HEK293T (cell line): ENCODE results near the gene NKAIN2.

Source experiments
- ARNT ChIP-seq: fragments of 450-650 bp; IDR thresholded peaks from 2 replicates; pipeline ENCODE4 v1.6.1; 2017; ENCODE audit warnings: mild to moderate bottlenecking
- BHLHE40 ChIP-seq: fragments of 450-650 bp; IDR thresholded peaks from 2 replicates; pipeline ENCODE4 v1.6.1; 2016; ENCODE audit warnings: mild to moderate bottlenecking, moderate library complexity, borderline replicate concordance
- CTBP1 ChIP-seq: fragments of 450-650 bp; IDR thresholded peaks from 2 replicates; pipeline ENCODE4 v1.6.1; 2016; ENCODE audit warnings: borderline replicate concordance
- ELF4 ChIP-seq: fragments of 450-650 bp; IDR thresholded peaks from 2 replicates; pipeline ENCODE4 v1.6.1; 2017; ENCODE audit warnings: antibody characterized with exemption
- LEF1 ChIP-seq: fragments of 450-650 bp; IDR thresholded peaks from 2 replicates; pipeline ENCODE4 v1.6.1; 2017; ENCODE audit warnings: mild to moderate bottlenecking, borderline replicate concordance
- SP1 ChIP-seq: fragments of 450-650 bp; IDR thresholded peaks from 2 replicates; pipeline ENCODE4 v1.6.1; 2017
- TARDBP ChIP-seq: fragments of 450-650 bp; IDR thresholded peaks from 2 replicates; pipeline ENCODE4 v1.6.1; 2016
- ZNF384 ChIP-seq: fragments of 450-650 bp; IDR thresholded peaks from 2 replicates; pipeline ENCODE4 v1.6.1; 2016

DNA sequence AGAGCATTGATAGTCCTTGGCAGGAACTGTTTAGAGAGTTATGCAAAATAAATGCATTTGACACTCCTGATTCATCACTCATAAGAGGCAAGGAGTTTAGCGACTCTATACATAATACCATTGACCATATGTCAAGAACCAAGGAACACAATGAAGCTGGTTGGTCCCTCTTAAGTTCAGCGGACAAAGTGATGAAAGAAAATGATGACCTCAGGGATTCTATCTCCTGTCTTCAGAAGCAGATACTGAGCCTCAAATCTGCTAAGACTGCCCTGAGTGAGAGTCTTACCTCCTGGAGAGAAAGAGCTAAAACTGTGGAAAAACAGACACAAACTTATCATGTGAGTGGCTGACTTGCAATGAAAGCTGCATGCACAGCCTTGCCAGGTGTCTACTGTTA, 9.5 kb upstream of the NKAIN2 start:
- TF ChIP-seq LEF1 (no peak), SP1 (no peak), BHLHE40 (no peak), CTBP1 (no peak), TARDBP (no peak), ZNF384 (no peak), ELF4 (no peak), ARNT (no peak)
